Measurements from ENCODE around the gene TRPC4AP.

The TRPC4AP gene

GRCh38 chr20:35000922-35001595 is 91.5 kb downstream of the TRPC4AP start:
- no peak for DNase-seq

GRCh38 chr20:35000311-35000921 is 92.2 kb downstream of the TRPC4AP start:
- DNase-seq = no peak

- DNase-seq = no peak
Measured at GRCh38 chr20:34999782-35000181, 92.8 kb downstream of the TRPC4AP start.

- no peak for DNase-seq
Measured at GRCh38 chr20:34999021-34999451, 93.6 kb downstream of the TRPC4AP start.

GRCh38 chr20:34998331-34998950 is 94.2 kb downstream of the TRPC4AP start:
- no peak for DNase-seq

GRCh38 chr20:34997774-34998173 is 94.8 kb downstream of the TRPC4AP start:
- no peak for DNase-seq

GRCh38 chr20:34997131-34997561 is 95.5 kb downstream of the TRPC4AP start:
- DNase-seq = no peak

GRCh38 chr20:34996243-34997028 is 96.2 kb downstream of the TRPC4AP start:
- no peak for DNase-seq

- no peak for DNase-seq
Measured at GRCh38 chr20:34995696-34996095, 96.9 kb downstream of the TRPC4AP start.

- DNase-seq = no peak
Measured at GRCh38 chr20:34995192-34995591, 97.4 kb downstream of the TRPC4AP start.

GRCh38 chr20:34994509-34995131 is 98.0 kb downstream of the TRPC4AP start:
- no peak for DNase-seq

- DNase-seq = no peak
Measured at GRCh38 chr20:34993941-34994508, 98.6 kb downstream of the TRPC4AP start.

- no peak for DNase-seq
Measured at GRCh38 chr20:34992751-34993417, 99.7 kb downstream of the TRPC4AP start.

GRCh38 chr20:34990661-34991214 is 101.9 kb downstream of the TRPC4AP start:
- DNase-seq = no peak

GRCh38 chr20:34990231-34990630 is 102.4 kb downstream of the TRPC4AP start:
- no peak for DNase-seq

- no peak for DNase-seq
Measured at GRCh38 chr20:34989670-34990069, 102.9 kb downstream of the TRPC4AP start.

- DNase-seq = no peak
Measured at GRCh38 chr20:34989118-34989517, 103.5 kb downstream of the TRPC4AP start.

GRCh38 chr20:34988191-34988540 is 104.4 kb downstream of the TRPC4AP start:
- DNase-seq = no peak

GRCh38 chr20:34987288-34988190 is 105.1 kb downstream of the TRPC4AP start:
- DNase-seq = no peak
